Ovary (tissue), 3 donors: Measurements from ENCODE around the gene ARHGEF28.

Experiments used
- EP300 ChIP-seq: sonication (generic); formaldehyde crosslinking; IDR thresholded peaks from one replicate; pipeline ENCODE4 v1.6.1; 2017; ENCODE audit warnings: antibody characterized with exemption
- POLR2A ChIP-seq: fragments of 450-650 bp; IDR thresholded peaks from one replicate; pipeline ENCODE4 v1.6.1; 2017; ENCODE audit warnings: antibody characterized with exemption, mild to moderate bottlenecking, moderate library complexity
- TF ChIP-seq, protein P1 (sequence below), 3 donors: fragments of 450-650 bp in 2 of 3; fragments of 200-600 bp in 1 of 3; IDR thresholded peaks; one replicate each; pipeline versions ENCODE4 v1.5.1 to v1.8.0; 2016 to 2022; ENCODE audit warnings: antibody characterized with exemption in 3 of 3, mild to moderate bottlenecking in 1 of 3
- donor health status: DM: no; HTN: no; CAD: no.

GRCh38 chr5:73853091-73853490 lies 227.1 kb downstream of the ARHGEF28 start:
- TF ChIP-seq POLR2A: no peak
- TF ChIP-seq, protein P1, sequence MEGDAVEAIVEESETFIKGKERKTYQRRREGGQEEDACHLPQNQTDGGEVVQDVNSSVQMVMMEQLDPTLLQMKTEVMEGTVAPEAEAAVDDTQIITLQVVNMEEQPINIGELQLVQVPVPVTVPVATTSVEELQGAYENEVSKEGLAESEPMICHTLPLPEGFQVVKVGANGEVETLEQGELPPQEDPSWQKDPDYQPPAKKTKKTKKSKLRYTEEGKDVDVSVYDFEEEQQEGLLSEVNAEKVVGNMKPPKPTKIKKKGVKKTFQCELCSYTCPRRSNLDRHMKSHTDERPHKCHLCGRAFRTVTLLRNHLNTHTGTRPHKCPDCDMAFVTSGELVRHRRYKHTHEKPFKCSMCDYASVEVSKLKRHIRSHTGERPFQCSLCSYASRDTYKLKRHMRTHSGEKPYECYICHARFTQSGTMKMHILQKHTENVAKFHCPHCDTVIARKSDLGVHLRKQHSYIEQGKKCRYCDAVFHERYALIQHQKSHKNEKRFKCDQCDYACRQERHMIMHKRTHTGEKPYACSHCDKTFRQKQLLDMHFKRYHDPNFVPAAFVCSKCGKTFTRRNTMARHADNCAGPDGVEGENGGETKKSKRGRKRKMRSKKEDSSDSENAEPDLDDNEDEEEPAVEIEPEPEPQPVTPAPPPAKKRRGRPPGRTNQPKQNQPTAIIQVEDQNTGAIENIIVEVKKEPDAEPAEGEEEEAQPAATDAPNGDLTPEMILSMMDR (IDR thresholded peaks at IDR 0.05): no peak
- no peak for TF ChIP-seq EP300
